Stimulated activated CD8-positive, alpha-beta memory T cell treated with anti-CD3 and anti-CD28 coated beads, Interleukin-4, amount 100 ng/mL, for 4 hours (primary cell): Measurements from ENCODE around the gene TMEM132A.

Experiments
- DNase-seq, 2 donors: peaks; one replicate each; pipeline ENCODE4 v3.0.0-alpha.2; 2020; ENCODE audit warnings: low read depth in 2 of 2, low spot score in 1 of 2

Gene TMEM132A

GRCh38 chr11:60924110-60924905 is at the start of gene TMEM132A:
TMEM132A (plus strand) TSS chr11:60924460; CDS start chr11:60924634, 174 bp downstream.
- DNase-seq = no peak

- no peak for DNase-seq
These were observed 48.7 kb upstream of the TMEM132A start for GRCh38 chr11:60875366-60876167.

- no peak for DNase-seq
These were observed 48.1 kb upstream of the TMEM132A start for GRCh38 chr11:60876168-60876485.

GRCh38 chr11:60878245-60879101 is 45.8 kb upstream of the TMEM132A start:
- DNase-seq = no peak

GRCh38 chr11:60879104-60879503 is 45.2 kb upstream of the TMEM132A start:
- DNase-seq = no peak

- no peak for DNase-seq
These were observed 44.2 kb upstream of the TMEM132A start for GRCh38 chr11:60879971-60880588.

GRCh38 chr11:60880643-60881282 is 43.5 kb upstream of the TMEM132A start:
- DNase-seq = no peak

- peak in 1 of 2 donors; percentile 24 for DNase-seq
These were observed 36.7 kb upstream of the TMEM132A start for GRCh38 chr11:60887556-60887955.

GRCh38 chr11:60889869-60890311 is 34.4 kb upstream of the TMEM132A start:
- no peak for DNase-seq

- no peak for DNase-seq
These were observed 33.6 kb upstream of the TMEM132A start for GRCh38 chr11:60890696-60891095.

GRCh38 chr11:60891103-60891741 is 33.0 kb upstream of the TMEM132A start:
- DNase-seq = no peak

- DNase-seq = no peak
These were observed 28.6 kb upstream of the TMEM132A start for GRCh38 chr11:60895687-60896086.

- no peak for DNase-seq
These were observed 26.8 kb upstream of the TMEM132A start for GRCh38 chr11:60897496-60897895.

- no peak for DNase-seq
These were observed 25.0 kb upstream of the TMEM132A start for GRCh38 chr11:60899046-60899936.

GRCh38 chr11:60899977-60900376 is 24.3 kb upstream of the TMEM132A start:
- DNase-seq = no peak

- DNase-seq = no peak
These were observed 23.4 kb upstream of the TMEM132A start for GRCh38 chr11:60900673-60901404.

- DNase-seq = no peak
These were observed 21.6 kb upstream of the TMEM132A start for GRCh38 chr11:60902625-60903024.

GRCh38 chr11:60905047-60905446 is 19.2 kb upstream of the TMEM132A start:
- DNase-seq = no peak
